HG02571 (cell line): Measurements from ENCODE around the gene BMERB1.
"Not testable (repeated sequence)": the region's sequence is repeated elsewhere in the genome, so short reads cannot be mapped to it uniquely, and the experiment has no call there.

ENCODE experiments used
- ATAC-seq: cut with Tn5 transposase; IDR thresholded peaks from one replicate; pipeline ENCODE4 v1.9.1; 2021; ENCODE audit warnings: mild to moderate bottlenecking, moderate library complexity; ENCODE audit not compliant: unreplicated experiment

The BMERB1 gene

DNA sequence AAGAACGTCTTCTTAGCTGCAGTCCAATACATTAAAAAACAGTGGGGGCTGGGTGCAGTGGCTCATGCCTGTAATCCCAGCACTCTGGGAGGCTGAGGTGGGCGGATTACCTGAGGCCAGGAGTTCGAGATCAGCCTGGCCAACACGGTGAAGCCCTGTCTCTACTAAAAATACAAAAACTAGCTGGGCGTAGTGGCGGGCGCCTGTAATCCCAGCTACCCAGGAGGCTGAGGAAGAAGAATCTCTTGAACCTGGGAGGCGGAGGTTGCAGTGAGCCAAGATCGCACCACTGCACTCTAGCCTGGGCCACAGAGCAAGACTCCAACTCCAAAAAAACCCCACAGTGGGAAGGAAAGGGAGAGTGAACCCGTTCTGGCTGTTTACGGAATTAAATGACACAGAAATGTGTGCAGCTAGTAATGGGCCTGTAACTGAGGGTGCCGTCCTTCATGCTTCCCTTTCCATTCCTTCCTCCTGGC lies 172.9 kb downstream of the BMERB1 start:
- ATAC-seq, result not testable (repeated sequence)

DNA sequence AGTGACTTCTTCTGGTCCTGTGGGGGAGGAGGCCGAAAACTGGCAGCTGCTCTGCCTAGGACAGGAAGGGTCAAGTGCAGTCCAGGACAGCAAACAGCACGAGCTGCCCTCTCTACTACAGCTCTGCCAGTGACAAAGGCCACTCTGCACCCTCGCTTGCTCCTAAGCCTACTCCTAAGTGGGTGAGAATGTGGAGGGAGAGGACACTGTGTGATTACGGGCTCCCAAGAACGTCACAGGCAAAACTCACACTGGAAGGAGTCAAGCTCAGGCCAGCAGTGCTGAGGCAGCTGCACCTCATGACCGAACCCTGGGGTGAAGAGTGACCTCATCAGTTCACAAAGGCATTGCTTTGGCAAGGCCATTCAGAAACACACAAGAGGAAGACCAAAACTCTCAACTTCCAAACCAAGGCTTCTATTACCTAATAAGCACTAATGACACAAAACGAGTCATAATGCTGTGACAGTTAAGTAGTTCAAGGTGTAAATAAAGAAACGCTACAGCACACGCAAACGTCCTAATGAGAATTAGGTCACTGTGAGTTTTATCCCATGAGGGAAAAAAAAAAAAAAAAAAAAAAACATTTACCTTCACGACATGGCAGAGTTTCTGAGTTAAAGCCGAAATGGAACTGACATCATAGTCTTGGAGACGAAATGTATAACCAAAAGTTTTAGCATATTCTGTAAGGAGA lies 173.5 kb downstream of the BMERB1 start:
- no peak for ATAC-seq

DNA sequence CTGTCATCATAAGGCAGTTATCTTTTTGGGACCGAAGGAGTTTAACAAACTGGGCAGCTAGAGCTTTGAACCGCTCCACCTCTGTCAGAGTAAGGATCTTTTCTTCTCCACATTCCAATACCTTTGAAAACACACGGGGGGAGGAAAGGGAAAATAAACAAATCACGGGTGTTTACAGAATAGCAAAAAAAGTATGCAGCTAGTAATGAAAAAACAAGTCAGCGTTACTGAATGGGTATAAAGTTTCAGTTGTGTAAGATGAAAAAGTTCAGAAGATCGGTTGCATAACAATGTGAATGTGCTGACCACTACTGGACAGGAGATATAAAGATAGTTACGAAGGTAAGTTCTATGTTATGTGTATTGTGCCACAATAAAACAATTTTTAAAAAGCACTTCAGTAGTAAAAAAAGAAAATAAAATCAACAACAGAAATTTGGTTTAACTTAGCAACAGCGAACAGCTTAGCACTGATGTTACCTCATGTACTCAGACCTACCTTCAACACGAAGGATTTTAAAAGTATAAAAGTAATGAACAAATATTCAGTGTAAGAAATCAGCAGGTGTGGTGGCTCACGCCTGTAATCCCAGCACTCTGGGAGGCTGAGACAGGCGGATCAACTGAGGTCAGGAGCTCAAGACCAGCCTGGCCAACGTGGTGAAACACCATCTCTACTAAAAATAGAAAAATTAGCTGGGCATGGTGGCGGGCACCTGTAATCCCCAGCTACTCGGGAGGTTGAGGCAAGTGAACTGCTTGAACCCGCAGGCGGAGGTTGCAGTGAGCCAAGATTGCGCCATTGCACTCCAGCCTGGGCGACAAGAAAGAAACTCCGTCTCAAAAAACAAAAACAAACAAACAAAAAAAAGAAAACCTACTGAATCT lies 174.3 kb downstream of the BMERB1 start:
- ATAC-seq, result no peak

DNA sequence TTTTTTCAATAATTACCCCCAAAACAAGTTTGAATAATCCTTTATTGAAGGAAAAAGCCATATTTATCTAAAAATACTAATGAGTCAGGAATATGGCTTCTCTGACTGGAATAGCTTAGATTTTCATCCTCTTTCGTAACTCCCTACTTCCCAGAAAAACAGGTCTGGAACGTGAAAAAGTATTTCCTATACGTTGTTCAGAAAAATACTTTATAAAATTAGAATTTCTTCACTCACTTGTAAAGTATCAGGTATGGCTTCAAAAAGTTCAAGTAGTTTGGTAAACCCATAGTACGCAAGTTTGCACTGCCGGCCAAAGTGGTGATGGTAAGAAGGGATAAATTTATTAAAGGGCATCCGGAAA lies 174.9 kb downstream of the BMERB1 start:
- no peak for ATAC-seq

DNA sequence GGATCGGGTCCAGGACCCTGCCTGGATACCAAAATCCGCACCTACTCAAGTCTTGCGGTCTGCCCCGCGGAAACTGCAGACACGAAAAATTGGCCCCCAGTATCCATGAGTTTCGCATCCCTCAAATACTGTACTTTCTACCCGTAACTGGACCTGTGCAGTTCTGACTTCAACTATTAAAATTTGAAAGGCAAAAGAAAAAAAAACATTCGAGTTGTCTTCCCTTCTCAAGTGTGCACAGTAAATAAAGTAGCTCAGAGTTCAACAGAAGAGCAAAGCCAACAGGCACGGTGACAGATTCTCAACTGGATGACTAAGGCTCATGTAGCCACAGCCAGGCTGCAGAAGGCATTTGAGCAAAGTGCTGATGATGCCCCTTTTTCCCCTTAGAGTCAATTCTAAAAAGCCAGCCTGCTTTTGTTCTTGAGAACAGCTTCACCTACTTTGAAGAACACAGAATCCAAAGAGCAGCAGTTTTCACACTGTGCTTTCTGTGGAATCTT lies 176.0 kb downstream of the BMERB1 start:
- no peak for ATAC-seq

DNA sequence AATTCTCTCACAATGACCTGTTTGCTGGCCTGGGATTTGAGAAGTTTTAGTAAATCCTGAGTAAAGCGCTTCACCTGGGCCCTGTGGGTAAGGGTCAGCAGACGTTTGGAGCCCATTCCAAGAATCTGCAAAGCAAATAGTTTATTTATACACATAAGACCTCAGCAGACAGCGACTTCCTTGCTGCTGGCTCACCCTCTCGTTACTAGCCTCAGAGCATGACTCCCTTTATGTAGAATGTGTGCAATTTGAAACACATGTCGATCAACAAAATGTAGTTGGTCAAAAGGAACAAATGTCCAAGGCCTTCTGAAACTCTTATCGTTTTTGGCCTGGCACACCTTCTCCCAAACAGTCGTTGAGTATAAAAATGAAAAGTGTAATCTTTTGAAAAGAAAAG lies 177.2 kb downstream of the BMERB1 start:
- ATAC-seq, result no peak

DNA sequence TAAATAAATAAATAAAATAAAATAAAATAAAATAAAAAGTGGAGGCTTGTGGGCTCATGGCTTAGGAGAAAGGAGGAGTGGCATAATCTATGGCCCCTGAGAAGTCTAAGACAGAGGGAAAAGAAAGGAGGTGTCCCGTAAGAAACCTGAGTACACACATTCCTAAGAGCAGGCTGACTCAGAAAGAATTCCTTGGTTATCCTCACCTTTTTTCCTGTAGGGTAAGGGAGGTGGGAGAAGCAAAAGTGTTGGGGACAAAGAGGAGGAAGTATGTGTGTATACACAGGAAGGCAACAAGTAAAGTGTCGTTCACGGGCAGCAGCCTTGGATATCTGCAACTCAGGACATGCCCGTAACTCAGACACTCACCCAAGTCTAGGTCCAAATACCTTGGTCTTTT lies 179.3 kb downstream of the BMERB1 start:
- no peak for ATAC-seq

DNA sequence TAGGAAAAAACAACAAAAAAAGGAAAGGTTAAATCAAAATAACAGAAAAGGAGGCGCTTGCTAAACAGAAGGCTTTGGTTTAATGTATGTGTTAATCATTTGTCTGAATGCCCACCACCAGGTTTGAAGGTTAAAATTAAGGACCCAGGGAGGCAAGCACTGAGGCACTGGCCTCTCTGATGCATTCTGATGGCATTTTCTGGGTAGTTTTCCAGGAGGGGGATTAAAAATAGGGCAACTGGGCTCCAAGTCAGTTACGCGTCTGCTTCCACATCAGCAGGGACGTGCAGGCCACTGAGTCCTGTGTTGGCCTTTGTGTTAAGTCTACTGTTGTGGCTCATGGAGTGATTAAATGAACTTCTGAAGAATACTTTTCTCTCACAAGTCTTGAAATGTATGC lies 181.6 kb downstream of the BMERB1 start:
- no peak for ATAC-seq

DNA sequence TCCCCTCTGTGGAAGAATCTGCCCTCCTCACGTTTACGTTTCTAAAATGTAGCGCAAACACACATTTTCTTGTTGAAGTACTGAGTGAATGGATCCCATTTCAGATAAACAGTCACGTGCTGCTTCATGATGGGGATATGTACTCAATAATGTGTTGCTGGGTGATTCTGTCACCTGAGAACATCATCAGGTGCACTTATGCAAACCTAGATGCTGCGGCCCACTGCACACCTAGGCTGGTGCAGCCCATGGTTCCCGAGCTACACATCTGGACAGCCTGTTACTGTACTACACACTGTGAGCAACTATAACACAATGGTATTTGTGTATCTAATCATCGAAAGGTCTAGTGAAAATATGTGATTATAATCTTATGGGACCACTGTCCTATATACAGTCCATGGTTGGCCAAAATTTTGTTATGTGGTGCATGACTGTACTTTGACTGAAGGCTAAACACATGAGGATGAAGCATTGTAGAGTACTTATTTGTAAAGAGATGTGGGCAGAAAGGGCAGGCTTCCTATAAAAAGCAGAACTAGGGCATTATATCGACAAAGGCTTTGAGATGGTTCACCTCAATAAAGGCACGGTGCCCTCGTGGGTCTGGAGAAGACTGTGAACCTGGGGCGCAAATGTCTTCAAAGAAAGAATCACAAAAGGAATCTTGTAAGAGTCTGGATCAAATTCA lies 182.2 kb downstream of the BMERB1 start:
- ATAC-seq, result no peak

DNA sequence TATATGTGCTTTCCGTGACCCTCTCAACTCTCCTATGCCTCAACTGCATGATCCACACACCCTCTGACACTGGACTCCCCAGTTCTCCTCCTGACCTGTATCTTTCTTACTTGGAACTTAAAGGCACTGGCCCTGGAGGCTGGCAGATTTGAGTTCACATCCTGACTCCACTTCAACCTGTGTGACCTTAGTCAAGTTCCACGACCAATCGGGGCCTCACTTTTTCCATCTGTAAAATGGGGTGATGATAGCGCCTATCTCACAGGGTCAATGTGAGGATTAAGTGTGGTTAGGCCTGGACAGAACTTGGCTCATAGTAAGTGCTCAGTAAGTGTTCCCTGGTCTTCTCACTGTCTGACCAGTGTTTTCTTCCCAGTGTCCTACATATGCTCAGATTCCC lies 183.5 kb downstream of the BMERB1 start:
- no peak for ATAC-seq

DNA sequence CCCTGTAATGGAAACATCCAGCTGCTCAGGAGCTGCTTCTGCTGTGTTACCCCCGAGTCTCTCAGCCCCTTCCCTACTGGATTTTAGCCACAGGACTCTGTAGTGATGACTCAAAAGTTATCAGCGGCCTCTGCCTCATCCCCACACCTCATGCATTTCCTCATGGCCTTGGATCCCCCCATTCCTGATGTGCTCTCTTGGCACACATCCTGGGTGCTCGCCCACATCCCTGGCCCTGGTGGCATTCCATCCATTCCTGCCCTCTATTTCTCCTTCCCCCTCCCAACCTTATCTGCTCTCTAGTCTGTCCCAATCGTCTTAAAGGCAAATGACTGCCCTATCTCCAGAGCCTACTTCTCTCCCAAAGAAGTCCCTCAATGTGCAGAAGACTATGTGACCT lies 184.0 kb downstream of the BMERB1 start:
- no peak for ATAC-seq

DNA sequence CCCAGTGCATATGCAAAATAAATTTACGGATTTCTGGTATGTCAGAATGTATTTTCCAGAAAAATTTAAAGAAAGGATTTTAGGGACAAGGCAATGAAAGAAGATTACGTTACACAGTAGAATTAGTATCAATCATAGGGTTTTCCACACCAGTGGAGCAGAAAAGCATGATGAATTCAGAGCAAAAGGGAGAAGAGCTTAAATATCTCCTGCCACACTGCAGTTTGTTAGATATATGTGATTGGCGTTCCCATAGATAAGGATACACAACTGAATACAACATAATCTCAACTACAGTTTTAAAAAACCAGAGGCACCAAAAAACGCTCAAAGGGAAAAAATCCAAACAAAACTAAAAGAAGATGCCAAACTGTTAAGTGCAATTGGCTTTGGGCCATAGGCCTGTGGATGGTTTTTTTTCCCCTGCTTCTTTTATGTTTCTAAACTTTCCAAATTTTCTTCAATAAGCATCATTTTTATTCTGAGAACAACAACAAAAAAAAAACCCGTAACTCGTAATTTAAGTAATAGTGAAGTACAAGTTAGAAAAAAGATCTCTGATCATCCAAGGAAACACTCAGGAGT lies 186.3 kb downstream of the BMERB1 start:
- no peak for ATAC-seq

DNA sequence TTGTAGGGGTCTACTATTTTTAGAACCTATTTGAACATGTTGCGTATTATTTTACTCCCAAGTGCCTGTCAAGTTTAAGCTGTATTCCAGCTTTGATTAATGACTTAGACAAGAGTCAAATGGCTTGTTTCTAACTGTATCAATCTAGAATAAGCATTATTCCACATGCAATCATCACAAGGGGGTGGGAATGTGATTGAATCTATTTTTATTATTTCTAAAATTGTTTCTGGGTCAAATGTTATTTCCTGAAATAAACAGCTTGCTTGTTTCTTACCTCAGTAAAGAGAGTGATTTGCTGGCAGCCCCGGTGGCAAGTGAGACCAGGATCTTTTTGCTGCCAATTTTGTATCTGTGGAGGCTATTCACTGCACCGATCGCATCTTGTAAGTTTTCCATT lies 187.1 kb downstream of the BMERB1 start:
- ATAC-seq, result no peak

DNA sequence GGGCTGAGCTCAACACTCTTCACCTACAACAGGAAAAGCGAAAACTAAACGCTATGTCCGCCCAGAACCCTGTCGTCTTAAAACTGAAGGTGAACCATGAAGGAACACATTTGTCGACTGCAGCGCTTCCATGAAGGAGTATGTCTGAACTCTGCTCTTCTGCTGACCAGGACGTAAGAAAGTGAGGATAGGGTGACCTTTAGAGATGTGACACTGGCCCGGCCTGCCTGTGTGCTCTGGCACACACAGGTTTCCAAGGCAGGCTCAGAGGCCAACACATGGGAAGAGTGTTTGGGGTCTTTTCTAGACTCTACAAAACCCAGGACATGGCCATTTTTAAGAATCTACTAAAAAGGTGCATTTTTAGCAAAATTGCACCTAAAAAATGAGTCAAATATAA lies 187.5 kb downstream of the BMERB1 start:
- ATAC-seq, result no peak

DNA sequence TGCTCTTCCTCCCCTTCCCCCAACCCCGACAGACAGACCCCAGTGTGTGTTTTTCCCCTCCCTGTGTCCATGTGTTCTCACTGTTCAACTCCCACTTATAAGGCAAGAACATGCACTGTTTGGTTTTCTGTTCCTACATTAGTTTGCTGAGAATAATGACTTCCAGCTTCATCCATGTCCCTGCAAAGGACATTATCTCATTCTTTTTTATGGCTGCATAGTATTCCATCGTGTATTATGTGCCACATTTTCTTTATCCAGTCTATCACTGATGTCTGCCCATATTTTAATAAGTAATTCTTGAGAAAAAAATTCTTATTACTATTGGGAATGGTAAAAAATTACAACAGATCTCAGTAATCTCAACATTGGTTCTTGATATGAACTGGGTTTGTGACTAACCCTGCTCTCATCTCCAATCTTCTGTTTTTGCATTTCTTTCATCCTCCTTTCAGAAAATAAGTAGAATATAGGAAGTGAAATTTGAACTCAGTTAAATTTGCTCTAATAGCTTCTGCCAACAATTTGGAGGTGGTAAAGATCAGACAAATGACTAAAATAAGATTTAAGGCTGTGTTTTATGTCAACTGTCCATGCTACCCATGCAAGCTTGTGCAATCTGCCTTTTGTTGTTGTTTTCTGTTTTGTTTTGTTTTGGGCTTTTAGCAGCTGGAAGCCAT lies 197.5 kb downstream of the BMERB1 start:
- no peak for ATAC-seq

DNA sequence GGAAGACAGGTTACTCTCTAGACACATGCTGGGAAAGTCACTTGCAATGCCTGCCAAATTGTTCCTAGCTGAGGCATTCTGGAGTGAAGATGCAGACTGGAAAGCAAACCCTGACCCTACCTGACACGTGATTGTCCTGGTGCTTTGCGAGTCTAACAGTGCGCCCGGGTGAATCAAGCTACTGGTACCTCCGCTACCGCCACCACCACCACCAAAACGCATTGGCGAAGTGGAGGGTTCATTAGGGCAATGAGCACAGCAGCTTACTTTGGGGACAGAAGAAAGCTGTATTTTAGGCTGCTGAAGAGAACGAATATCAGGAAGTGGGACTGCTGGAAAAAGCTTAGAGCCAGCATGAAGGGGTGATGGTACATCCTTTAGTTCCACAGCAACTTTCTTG lies 201.5 kb downstream of the BMERB1 start:
- no peak for ATAC-seq

DNA sequence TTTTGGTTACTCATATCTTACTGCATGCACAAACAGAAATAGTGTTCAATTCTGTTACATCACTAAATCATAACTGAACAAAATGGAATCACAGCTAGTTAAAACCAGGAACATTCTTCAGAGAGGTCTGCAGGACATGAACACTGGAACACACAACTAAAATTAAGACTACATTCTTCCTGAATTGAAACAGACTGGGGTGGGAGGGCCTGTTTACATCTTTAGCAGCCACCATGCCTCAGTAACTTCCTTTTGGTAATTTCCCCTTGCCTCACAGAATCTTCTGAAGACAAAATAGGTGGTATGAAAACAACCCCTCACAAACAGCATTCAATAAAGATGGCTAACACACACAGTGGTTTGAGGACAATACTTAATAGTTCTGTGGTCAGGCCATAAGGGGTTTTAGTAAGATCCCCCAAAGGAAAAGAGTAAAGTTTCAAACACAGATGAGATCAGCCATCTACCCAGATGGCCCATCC lies 202.0 kb downstream of the BMERB1 start:
- no peak for ATAC-seq
